Measurements from ENCODE around the gene ZNF804B.

ZNF804B gene

GRCh38 chr7:89067048-89067447 lies 307.5 kb downstream of the ZNF804B start:
- H3K4me3 ChIP-seq (replicated peaks; ENCODE audit: insufficient read depth, low read length): no peak overlapping the region
- no peak overlapping the region for H3K27ac ChIP-seq (replicated peaks)
- no peak for DNase-seq (ENCODE audit: low read depth in 1 of 2, low spot score in 1 of 2)
- no peak for TF ChIP-seq REST (IDR thresholded peaks at IDR 0.05; ENCODE audit: insufficient replicate concordance, low read depth)
- no peak for TF ChIP-seq SPI1 (IDR thresholded peaks at IDR 0.05; ENCODE audit: borderline replicate concordance, low read depth)
- no peak for TF ChIP-seq POLR2AphosphoS5 (IDR thresholded peaks at IDR 0.05; ENCODE audit: low read depth)
- TF ChIP-seq GABPA (IDR thresholded peaks at IDR 0.05; ENCODE audit: low read depth): no peak
- no peak for TF ChIP-seq CTCF (IDR thresholded peaks at IDR 0.05; ENCODE audit: insufficient read depth, low read length)
- H3K27me3 ChIP-seq (ENCODE audit: insufficient read depth, poor library complexity, severe bottlenecking): no peaks in the 10 kb centered on the region

GRCh38 chr7:89072081-89072480 lies 312.6 kb downstream of the ZNF804B start:
- no peak for DNase-seq (ENCODE audit: low read depth in 1 of 2, low spot score in 1 of 2)
- TF ChIP-seq CTCF (IDR thresholded peaks at IDR 0.05; ENCODE audit: insufficient read depth, low read length) (no peak), SPI1 (IDR thresholded peaks at IDR 0.05; ENCODE audit: borderline replicate concordance, low read depth) (no peak), POLR2AphosphoS5 (IDR thresholded peaks at IDR 0.05; ENCODE audit: low read depth) (no peak), GABPA (IDR thresholded peaks at IDR 0.05; ENCODE audit: low read depth) (no peak), REST (IDR thresholded peaks at IDR 0.05; ENCODE audit: insufficient replicate concordance, low read depth) (no peak)
- Histone ChIP-seq H3K4me3 (replicated peaks; ENCODE audit: insufficient read depth, low read length) (no peak overlapping the region), H3K27me3 (ENCODE audit: insufficient read depth, poor library complexity, severe bottlenecking) (no peaks in the 10 kb centered on the region), H3K27ac (replicated peaks) (no peak overlapping the region)

GRCh38 chr7:89073776-89074175 lies 314.3 kb downstream of the ZNF804B start:
- DNase-seq (ENCODE audit: low read depth in 1 of 2, low spot score in 1 of 2): no peak
- Histone ChIP-seq H3K27ac (replicated peaks) (no peak overlapping the region), H3K27me3 (ENCODE audit: insufficient read depth, poor library complexity, severe bottlenecking) (no peaks in the 10 kb centered on the region), H3K4me3 (replicated peaks; ENCODE audit: insufficient read depth, low read length) (no peak overlapping the region)
- TF ChIP-seq REST (IDR thresholded peaks at IDR 0.05; ENCODE audit: insufficient replicate concordance, low read depth) (no peak), CTCF (IDR thresholded peaks at IDR 0.05; ENCODE audit: insufficient read depth, low read length) (no peak), POLR2AphosphoS5 (IDR thresholded peaks at IDR 0.05; ENCODE audit: low read depth) (no peak), GABPA (IDR thresholded peaks at IDR 0.05; ENCODE audit: low read depth) (no peak), SPI1 (IDR thresholded peaks at IDR 0.05; ENCODE audit: borderline replicate concordance, low read depth) (no peak)
